KMS-11 (cell line): Measurements from ENCODE around the gene CPNE6.

ENCODE experiments used
- H2AFZ ChIP-seq: fragments of 200-600 bp; sonication (generic); 2 replicates; pipeline ENCODE4 v1.6.1; 2016; ENCODE audit warnings: antibody characterized with exemption, mixed run types, low read depth
- H3K27ac ChIP-seq: fragments of 200-600 bp; sonication (generic); 2 replicates; pipeline ENCODE4 v1.6.1; 2016; ENCODE audit warnings: mild to moderate bottlenecking, mixed run types
- H3K27me3 ChIP-seq: fragments of 200-600 bp; sonication (generic); 2 replicates; pipeline ENCODE4 v1.6.1; 2017; ENCODE audit warnings: mild to moderate bottlenecking, low read depth, mixed run types, moderate library complexity; ENCODE audit not compliant: insufficient read depth
- H3K36me3 ChIP-seq: fragments of 200-600 bp; sonication (generic); 2 replicates; pipeline ENCODE4 v1.6.1; 2017; ENCODE audit warnings: mild to moderate bottlenecking, mixed run types; ENCODE audit not compliant: insufficient read depth
- H3K4me1 ChIP-seq: fragments of 200-600 bp; sonication (generic); 2 replicates; pipeline ENCODE4 v1.6.1; 2016; ENCODE audit warnings: mild to moderate bottlenecking, low read depth, mixed run types; ENCODE audit not compliant: poor library complexity, severe bottlenecking
- H3K4me2 ChIP-seq: fragments of 200-600 bp; sonication (generic); 2 replicates; pipeline ENCODE4 v1.7.0; 2016; ENCODE audit warnings: mild to moderate bottlenecking, mixed run types
- H3K4me3 ChIP-seq: fragments of 200-600 bp; sonication (generic); IDR thresholded peaks from 2 replicates; pipeline ENCODE4 v1.6.1; 2017; ENCODE audit warnings: low read depth, low read length, mixed read lengths; ENCODE audit not compliant: insufficient read depth
- H3K79me2 ChIP-seq: fragments of 200-600 bp; sonication (generic); 2 replicates; pipeline ENCODE4 v1.6.1; 2016; ENCODE audit warnings: low read depth, mixed run types; ENCODE audit not compliant: insufficient read depth
- H3K9ac ChIP-seq: fragments of 200-600 bp; sonication (generic); 2 replicates; pipeline ENCODE4 v1.6.1; 2016; ENCODE audit warnings: mild to moderate bottlenecking, mixed run types
- H4K20me1 ChIP-seq: fragments of 200-600 bp; sonication (generic); 2 replicates; pipeline ENCODE4 v1.6.1; 2016; ENCODE audit warnings: mild to moderate bottlenecking, mixed run types; ENCODE audit not compliant: insufficient read depth
- CTCF ChIP-seq: fragments of 200-600 bp; sonication (generic); conservative IDR thresholded peaks from 2 replicates; pipeline ENCODE4 v1.6.1; 2017; ENCODE audit warnings: low read depth, mild to moderate bottlenecking, antibody characterized with exemption, low read length, moderate library complexity, mixed read lengths

Gene CPNE6

GRCh38 chr14:24081739-24082211, 10.4 kb downstream of the CPNE6 start:
- H3K36me3 ChIP-seq, result no peaks in the 10 kb centered on the region
- H3K27ac ChIP-seq, result no peak overlapping the region
- H4K20me1 ChIP-seq, result no peaks in the 10 kb centered on the region
- no peaks in the 10 kb centered on the region for H3K79me2 ChIP-seq
- H3K4me3 ChIP-seq, result no peak overlapping the region
- no peak overlapping the region for H3K9ac ChIP-seq
- H3K27me3 ChIP-seq, result no peaks in the 10 kb centered on the region; the same call in 1 of the 2 replicates
- peak overlapping the region; percentile 51 for H3K4me2 ChIP-seq
- peaks cover 9% of the 10 kb centered on the region for H3K4me1 ChIP-seq
- no peak for TF ChIP-seq CTCF
- peak overlapping the region; percentile 71; the same call in 1 of the 2 replicates for H2AFZ ChIP-seq

GRCh38 chr14:24082411-24083080, 11.2 kb downstream of the CPNE6 start:
- Histone ChIP-seq H3K27me3 (no peaks in the 10 kb centered on the region; the same call in 1 of the 2 replicates), H3K4me2 (no peak overlapping the region; the same call in 1 of the 2 replicates), H3K4me1 (peaks cover 9% of the 10 kb centered on the region), H4K20me1 (no peaks in the 10 kb centered on the region), H3K79me2 (no peaks in the 10 kb centered on the region), H3K27ac (no peak overlapping the region), H3K9ac (no peak overlapping the region), H3K4me3 (no peak overlapping the region), H3K36me3 (no peaks in the 10 kb centered on the region), H2AFZ (no peak overlapping the region)
- no peak for TF ChIP-seq CTCF

- Histone ChIP-seq H3K27me3 (no peaks in the 10 kb centered on the region; the same call in 1 of the 2 replicates), H3K79me2 (no peaks in the 10 kb centered on the region), H2AFZ (no peak overlapping the region), H3K36me3 (no peaks in the 10 kb centered on the region), H3K4me2 (no peak overlapping the region), H3K9ac (no peak overlapping the region), H3K4me1 (peaks cover 9% of the 10 kb centered on the region), H3K4me3 (no peak overlapping the region), H3K27ac (no peak overlapping the region), H4K20me1 (no peaks in the 10 kb centered on the region)
- no peak for TF ChIP-seq CTCF
Measured at GRCh38 chr14:24083462-24083861, 12.1 kb downstream of the CPNE6 start.

- no peaks in the 10 kb centered on the region for H3K36me3 ChIP-seq
- H3K9ac ChIP-seq, result no peak overlapping the region
- no peak for TF ChIP-seq CTCF
- no peak overlapping the region for H3K27ac ChIP-seq
- no peak overlapping the region for H3K4me3 ChIP-seq
- no peaks in the 10 kb centered on the region; the same call in 1 of the 2 replicates for H3K27me3 ChIP-seq
- no peak overlapping the region for H3K4me2 ChIP-seq
- no peaks in the 10 kb centered on the region for H3K79me2 ChIP-seq
- no peaks in the 10 kb centered on the region for H4K20me1 ChIP-seq
- H2AFZ ChIP-seq, result no peak overlapping the region
- peaks cover 9% of the 10 kb centered on the region for H3K4me1 ChIP-seq
Measured at GRCh38 chr14:24084440-24084839, 13.1 kb downstream of the CPNE6 start.
